Upper lobe of left lung (tissue), 4 donors: ENCODE data around the gene TOMM7.

Experiments used
- CTCF ChIP-seq, 6 experiments: fragments of 450-650 bp in 4 of 6; fragments of 200-600 bp in 2 of 6; sonication (generic) in 2 of 6; IDR thresholded peaks; one replicate each; pipeline ENCODE4 v1.5.1; 2016 to 2019; ENCODE audit warnings: antibody characterized with exemption in 6 of 6
- EP300 ChIP-seq, 4 donors: sonication (generic); formaldehyde crosslinking; IDR thresholded peaks; one replicate each; pipeline ENCODE4 v1.5.1; 2017; ENCODE audit warnings: antibody characterized with exemption in 4 of 4, control low read depth in 2 of 4
- POLR2A ChIP-seq, 4 donors: fragments of 450-650 bp; IDR thresholded peaks; one replicate each; pipeline ENCODE4 v1.5.1; 2016 to 2017; ENCODE audit warnings: antibody characterized with exemption in 4 of 4, mild to moderate bottlenecking in 2 of 4
- POLR2AphosphoS5 ChIP-seq, 2 donors: sonication (generic); formaldehyde crosslinking; IDR thresholded peaks; one replicate each; pipeline ENCODE4 v1.5.1; 2017; ENCODE audit warnings: antibody characterized with exemption in 2 of 2

GRCh38 chr7:22771872-22772228 lies 50.8 kb downstream of the TOMM7 start:
- no peak for TF ChIP-seq CTCF (IDR thresholded peaks at IDR 0.05)
- TF ChIP-seq POLR2AphosphoS5 (IDR thresholded peaks at IDR 0.05): no peak
- no peak for TF ChIP-seq POLR2A (IDR thresholded peaks at IDR 0.05)
- no peak for TF ChIP-seq EP300 (IDR thresholded peaks at IDR 0.05)
